GM19328 (cell line): ENCODE results near the gene RPL29.

ENCODE experiments used
- ATAC-seq: cut with Tn5 transposase; IDR thresholded peaks from one replicate; pipeline ENCODE4 v1.9.1; 2021; ENCODE audit warnings: mild to moderate bottlenecking, moderate library complexity; ENCODE audit not compliant: unreplicated experiment

RPL29 gene

GRCh38 chr3:51983578-51984268 lies 12.0 kb downstream of the RPL29 start:
- no peak for ATAC-seq

- peak; percentile 69 for ATAC-seq
Observed at GRCh38 chr3:51982838-51983577, 12.7 kb downstream of the RPL29 start, which contains the start of gene ACY1. TSS of gene ACY1 (plus strand) at chr3:51983535. CDS start at chr3:51984065, 530 bp downstream.

GRCh38 chr3:51982352-51982837 lies 13.3 kb downstream of the RPL29 start:
- ATAC-seq: peak; percentile 29

DNA sequence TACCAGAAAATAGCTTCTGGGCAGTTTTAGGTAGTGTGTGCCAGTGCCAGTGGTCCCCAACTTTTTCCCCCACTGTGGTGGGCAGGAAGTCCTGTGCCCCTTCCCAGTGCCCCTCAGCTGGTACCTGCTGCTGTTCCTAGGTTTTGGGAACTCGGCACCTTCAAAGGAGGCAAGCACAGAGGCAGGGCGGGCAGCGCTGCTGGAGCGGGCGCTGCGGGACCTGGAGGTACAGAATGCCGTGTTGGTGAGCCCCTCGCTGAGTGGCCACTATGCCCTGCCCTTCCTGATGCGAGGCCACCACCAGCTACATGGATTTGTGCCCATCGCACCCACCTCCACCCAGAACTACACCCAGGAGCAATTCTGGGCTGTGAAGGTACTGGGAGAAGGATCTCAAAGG lies 15.4 kb downstream of the RPL29 start:
- no peak for ATAC-seq

DNA sequence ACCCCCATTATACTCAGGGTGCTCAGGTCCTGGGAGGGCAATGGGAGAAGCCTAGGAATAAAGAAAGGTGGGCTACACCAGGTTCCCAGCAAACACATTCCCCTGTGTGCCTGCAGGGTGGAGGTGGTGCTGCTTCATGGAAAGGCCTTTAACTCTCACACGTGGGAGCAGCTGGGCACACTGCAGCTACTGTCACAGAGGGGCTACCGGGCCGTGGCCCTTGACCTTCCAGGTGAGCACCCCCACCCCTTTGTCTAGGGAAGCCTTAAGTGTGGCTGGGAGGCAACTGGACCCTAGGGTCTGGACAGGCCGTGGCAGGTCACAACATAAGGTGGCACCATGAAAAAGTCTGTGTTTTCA lies 17.6 kb downstream of the RPL29 start:
- ATAC-seq: no peak

- no peak for ATAC-seq
Observed at GRCh38 chr3:51977446-51978142, 18.1 kb downstream of the RPL29 start.

- no peak for ATAC-seq
Observed at GRCh38 chr3:51975852-51976549, 19.7 kb downstream of the RPL29 start.

DNA sequence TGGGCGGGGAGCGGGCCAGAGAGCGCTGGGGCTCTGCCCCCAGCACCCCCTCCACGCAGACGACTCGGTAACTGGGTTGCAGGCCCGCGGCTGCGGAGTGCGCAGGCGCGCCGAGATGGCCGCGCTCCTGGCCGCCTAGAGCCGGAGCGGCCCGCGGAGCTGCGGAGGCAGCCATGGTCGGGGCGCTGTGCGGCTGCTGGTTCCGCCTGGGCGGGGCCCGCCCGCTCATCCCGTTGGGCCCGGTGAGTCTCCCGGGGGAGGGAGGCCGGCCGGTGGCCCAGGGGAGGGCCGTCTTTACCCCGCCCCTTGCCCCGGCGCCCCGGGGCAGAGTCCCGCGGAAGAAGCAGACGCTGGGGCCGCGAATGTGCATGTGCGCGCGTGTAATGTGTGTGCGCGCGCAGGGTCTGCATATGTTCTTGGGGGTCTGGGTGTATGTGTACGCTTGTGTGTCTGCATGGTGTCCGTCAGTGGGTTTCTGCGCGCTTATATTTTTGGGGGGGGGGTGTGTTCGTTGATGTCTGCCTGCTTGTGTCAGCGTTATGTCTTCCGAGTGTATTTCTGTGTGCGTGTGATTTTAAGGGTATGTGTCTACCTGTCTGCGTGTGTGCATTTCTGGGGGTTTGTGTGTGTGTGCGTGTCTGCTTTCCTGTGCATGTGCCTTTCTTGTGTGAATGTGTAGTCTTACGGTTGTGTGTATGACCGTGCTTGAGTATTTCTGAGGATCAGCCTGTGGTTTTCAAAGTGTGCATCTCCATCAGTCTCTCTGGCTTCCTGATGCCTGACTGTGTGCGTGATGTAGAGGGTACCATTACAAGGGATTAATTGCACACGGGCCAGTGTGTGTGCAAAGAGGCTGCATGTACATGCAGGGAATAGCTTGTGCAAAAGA lies 20.5 kb downstream of the RPL29 start, which contains the start of gene ABHD14A:
Gene ABHD14A (plus strand): TSS at position 102 of the 889 bp plus-strand sequence. CDS start 72 bp downstream, at position 174.
- ATAC-seq: no peak

DNA sequence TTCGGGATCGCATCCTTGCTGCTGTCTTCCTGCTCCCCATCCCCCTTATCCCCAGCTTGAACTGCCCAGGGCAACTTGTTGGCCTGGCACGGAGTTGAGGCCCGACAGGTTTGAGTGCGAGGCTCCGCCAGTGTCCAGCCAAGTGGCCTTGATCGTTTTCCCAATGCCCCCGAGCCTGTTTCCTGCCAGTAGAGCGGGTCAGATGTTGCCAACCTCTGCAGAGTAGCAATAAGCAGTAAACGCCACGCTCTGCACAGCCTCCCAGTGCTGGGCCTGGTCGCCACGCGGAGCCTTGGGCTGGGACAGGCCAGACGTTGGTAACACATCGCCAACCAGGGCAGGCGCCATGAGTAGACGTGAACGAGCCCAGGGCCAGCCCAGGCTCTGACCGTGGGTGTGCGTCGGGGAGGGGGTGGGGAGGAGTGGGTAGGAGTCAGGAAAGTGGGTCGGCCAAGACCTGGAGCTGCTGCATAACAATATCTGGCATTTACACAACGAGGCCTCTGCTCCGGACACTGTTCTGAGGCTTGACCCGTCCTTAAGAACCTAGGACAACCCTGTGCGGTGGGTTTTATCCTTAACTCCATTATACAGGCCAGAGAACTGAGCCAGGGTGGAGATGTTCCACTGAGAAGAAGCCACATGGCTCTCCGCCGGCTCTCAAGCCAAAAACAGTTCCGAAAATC lies 21.3 kb downstream of the RPL29 start:
- no peak for ATAC-seq

DNA sequence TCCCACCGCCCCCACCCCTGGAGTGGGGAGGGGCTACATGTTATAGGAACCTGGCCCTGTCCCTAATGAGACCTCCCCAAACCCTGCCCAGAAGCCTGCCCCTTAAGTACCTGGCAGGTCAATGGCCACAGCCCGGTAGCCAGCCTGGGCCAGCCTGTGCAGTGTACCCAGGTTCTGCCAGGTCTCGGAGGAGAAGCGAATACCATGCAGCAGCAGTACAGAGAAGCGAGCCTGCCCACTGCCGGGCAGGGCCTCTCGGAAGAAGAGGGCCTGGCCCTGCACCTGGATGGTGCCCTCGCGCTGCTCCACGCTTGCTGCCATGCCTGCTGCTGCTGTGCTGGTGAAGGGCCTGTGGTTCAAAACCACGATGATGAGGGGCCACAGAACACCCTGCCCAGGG lies 24.3 kb downstream of the RPL29 start:
- no peak for ATAC-seq

GRCh38 chr3:51970606-51971300 lies 24.9 kb downstream of the RPL29 start:
- ATAC-seq: no peak

DNA sequence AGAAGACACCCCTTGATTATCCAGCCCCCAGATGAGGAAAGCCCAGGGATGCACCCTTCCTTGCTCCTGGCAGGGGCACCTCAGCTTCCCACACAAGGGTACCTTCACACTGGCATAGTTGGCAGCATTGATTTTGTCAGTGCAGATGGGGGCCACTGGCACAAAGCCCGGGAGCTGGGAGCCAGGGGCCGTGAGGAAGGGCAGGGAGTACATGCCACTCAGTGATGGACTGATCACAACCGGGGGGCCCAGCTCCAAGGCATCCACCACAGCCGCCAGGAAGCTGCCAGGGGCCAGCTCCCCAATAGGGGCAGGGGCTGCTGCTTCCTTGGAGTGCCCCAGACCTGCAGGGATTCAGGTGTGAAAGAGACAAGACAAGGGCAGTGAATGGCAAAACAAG lies 25.9 kb downstream of the RPL29 start:
- ATAC-seq: no peak

DNA sequence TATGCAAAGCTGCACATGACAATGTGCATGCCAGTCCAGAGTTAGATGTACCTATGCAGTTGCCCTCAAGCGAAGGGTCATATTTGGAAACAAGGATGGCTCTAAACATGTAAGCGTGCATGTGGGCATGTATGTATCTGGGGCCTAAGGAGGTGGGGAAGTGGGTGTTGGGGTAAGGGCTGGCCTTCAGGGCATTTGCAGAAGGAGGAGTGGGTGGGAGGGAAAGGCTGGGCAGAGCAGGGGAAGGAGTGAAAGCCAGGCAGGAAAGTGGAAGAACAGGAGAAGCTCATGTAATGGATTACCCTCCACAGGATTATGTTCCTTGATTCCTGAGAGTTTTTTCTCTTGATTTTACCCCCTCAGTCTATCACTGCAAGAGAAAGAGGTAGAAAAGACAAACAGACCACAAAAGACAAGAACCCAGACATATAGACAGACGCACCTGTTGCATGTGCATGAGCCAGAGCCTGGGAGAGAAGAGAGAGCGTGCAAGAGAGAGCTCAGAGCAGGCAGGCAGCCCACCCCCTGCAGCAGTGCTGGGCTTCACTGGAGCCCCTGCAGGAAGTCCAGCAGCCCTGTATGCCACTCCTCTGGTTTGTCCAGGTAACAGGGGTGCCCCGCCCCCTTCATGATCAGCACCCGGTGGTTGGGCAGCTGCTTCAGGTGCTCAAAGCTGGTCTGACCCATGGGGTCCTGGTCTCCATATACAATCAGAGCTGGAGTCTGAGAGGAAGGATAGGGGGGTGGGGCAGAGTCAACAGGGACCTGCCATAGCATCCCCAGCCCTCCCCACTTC lies 26.6 kb downstream of the RPL29 start:
- ATAC-seq: no peak

DNA sequence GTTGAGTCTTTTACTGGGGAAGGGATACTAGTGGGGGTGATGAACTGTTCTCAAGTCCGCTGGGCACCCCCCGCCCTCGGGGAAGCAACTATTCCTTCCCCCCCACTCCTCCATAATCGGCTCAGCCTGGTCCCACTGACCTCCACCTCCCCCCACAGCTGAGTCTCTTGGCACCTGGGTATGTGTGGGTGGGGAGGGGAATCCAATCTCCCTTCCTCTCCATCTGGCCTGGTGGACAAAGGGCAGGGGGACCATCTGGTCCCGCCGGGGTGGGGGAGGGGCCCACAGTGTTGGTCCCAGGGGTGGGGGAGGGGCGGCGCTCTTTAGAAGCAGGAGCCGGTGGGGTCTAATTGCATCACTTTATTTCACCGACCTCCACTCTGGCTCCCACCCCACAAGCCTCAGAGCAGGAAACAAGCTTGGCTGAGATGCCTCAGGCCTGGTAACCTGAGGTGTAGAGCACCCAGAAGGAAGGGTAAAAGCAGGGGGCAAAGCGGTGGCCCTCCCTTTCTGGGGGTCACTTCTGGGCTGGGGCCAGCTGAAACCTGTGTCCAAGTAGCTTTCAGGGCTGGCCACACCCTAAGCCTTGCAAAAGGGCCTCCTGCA lies 27.4 kb downstream of the RPL29 start:
- no peak for ATAC-seq

DNA sequence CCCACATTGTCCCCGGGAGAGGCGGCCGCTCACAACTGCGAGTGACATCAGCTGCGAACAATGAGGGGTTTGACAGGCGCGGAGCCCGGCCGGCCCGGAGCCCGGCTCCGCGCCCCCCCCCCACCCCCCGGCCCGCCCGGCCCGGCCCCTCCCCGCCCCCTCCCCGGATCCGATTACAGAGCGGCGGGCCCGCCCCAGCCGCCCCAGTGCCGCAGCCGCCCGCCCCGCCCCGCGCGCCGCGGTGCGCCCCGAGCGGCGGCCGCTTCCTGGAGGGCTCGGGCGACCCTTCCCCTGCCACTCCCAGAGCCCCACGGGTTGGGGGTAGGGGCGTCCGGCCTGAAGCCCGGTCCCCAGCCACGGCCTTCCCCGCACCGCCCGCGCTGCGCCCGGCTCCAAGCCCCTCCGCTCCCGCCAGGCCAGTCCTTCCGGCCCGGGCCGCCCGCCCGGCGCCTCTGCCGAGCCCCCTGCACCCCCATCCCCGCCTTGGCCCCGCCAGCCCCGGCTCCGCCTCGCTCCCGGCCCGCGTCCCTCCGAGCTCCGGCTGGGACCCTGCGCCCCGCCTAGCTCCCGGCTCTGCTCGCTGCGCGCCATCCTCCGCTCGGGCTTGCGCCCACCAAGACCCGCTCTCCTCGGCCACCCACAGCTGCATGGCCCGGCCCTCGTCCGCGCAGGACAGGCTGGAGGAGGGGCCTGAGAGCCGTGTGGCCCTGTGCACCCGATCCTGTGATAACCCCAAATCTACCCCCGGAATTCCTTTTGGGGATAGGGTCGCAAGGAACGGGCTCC lies 28.1 kb downstream of the RPL29 start, which contains the start of gene PCBP4:
Gene PCBP4 (minus strand): TSS at position 71 of the 786 bp plus-strand sequence. CDS start 6,214 bp downstream, outside the sequence.
- ATAC-seq: no peak

DNA sequence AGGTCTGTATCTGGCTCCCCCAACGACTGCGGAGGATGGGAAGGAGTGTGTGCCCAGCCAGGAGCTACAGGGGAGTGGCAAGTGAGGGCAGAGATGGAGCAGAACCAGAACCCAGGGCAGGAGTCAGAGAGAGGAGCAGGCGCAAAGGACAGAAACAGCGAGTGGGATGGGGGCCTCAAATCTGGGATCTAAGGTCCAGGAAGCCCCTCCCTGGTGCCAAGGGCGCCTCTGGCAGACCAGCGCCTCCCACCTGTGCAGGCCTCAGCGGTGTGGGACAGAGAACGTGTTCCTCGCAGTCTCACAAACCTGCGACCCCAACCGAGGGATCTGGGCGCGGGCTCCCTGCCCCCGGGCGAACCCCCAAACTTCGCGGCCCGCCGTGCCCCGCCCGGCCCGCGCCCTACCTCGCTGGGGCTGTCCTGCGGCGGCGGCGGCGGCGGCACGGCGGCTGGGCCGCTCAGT lies 28.7 kb downstream of the RPL29 start:
- ATAC-seq: no peak

DNA sequence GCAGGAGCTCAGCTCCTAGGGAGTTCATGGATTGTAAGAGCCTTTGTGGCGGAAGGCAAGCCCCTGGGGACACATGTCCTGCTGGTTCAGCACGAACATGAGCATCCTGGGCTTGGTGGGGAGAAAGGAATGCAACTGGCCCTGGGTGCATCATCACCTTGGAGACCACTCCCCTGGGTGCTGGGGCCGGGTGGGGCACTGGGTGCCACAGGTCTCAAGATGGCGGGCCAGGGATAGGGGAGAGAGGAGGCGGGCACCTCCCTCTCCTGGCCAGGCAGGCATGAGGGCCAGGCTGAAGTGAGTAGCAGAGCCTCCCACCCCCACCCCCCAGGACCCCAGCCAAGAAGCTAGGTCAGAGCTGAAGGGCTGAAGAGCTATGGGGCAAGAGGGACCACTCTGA lies 29.2 kb downstream of the RPL29 start:
- no peak for ATAC-seq
